GM18520 (cell line): Measurements from ENCODE around the gene ATP5MK.
A peak's percentile ranks its signal among the peaks of the same experiment; 100 is the strongest.
"Not testable (repeated sequence)": the region's sequence is repeated elsewhere in the genome, so short reads cannot be mapped to it uniquely, and the experiment has no call there.

Source experiments
- ATAC-seq: cut with Tn5 transposase; IDR thresholded peaks from one replicate; pipeline ENCODE4 v1.9.1; 2021; ENCODE audit not compliant: unreplicated experiment

The ATP5MK gene

GRCh38 chr10:103396067-103396788 lies at the start of gene ATP5MK, which contains the start of gene PDCD11:
ATP5MK (minus strand) TSS chr10:103396475; CDS start chr10:103392457, 4,018 bp downstream.
PDCD11 (plus strand) TSS chr10:103396626; CDS start chr10:103398427, 1,801 bp downstream.
- peak; percentile 96 for ATAC-seq

DNA sequence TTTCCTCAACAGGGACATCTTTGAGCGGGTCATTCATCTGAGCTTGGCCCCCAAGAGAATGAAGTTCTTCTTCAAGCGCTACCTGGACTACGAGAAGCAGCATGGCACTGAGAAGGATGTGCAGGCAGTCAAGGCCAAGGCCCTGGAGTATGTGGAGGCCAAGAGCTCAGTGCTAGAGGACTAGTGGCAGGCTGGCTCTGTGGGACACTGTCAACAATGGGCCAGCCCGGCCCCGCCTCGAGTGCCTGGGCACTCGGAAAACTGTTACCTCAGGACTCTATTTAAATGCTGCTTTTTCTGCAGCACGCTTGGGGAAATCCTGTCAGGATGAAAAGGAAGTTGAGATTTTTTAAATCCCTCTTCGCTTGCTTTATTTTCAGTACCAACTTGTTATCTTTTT lies 49.1 kb upstream of the ATP5MK start:
- ATAC-seq, result no peak

- ATAC-seq, result no peak
These were observed 48.2 kb upstream of the ATP5MK start for GRCh38 chr10:103444478-103444877.

DNA sequence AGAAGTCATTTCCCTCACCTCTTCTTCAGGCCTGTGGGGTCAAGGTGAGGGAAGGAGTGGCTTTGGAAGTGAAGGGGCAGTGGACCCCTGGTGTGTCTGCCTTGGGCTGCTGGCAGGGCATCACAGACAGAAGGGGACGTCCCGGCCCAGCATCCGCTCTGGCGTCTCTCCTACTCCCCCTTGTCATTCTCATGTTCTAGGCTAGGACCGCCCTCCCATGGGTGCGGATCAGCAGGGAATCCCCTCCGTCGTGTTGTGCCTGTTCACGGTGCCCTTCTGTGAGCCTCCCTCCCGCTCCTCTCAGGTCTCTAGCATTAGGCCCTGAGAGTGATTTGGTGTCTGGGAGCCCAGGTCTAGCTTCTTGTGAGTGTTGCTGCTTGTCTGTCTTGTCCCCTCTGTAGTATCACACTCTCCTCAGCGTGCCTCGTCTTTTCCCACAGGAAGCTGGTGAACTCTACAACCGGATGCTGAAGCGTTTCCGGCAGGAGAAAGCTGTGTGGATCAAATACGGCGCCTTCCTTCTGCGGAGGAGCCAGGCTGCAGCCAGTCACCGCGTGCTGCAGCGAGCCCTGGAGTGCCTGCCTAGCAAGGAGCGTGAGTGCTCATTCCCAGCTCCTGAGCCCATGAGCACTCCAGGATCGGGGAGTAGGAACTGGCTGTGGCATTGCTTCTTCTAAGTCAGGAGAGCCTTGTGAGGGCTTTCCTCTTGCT lies 47.4 kb upstream of the ATP5MK start:
- no peak for ATAC-seq

- ATAC-seq, result no peak
These were observed 45.8 kb upstream of the ATP5MK start for GRCh38 chr10:103442031-103442461.

- no peak for ATAC-seq
These were observed 45.3 kb upstream of the ATP5MK start for GRCh38 chr10:103441611-103442010.

GRCh38 chr10:103441206-103441605 lies 44.9 kb upstream of the ATP5MK start:
- ATAC-seq, result no peak

DNA sequence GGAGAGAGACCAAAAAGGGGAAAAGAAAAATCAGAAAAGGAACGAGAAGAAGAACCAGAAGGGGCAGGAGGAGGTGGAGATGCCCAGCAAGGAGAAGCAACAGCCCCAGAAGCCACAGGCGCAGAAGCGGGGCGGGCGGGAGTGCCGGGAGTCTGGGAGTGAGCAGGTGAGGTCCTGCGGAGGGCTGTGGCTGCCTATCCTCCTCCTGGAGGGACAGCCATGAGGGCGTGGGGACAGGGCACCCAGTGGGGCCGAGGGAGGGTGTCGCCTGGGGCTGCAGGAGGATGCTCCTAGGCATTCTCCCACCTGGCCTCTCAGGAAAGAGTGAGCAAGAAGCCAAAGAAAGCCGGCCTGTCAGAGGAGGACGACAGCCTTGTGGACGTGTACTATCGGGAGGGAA lies 44.1 kb upstream of the ATP5MK start:
- no peak for ATAC-seq

GRCh38 chr10:103439776-103440175 lies 43.5 kb upstream of the ATP5MK start:
- ATAC-seq, result no peak

- no peak for ATAC-seq
These were observed 37.6 kb upstream of the ATP5MK start for GRCh38 chr10:103433858-103434257.

GRCh38 chr10:103431902-103432301 lies 35.6 kb upstream of the ATP5MK start:
- ATAC-seq, result no peak

GRCh38 chr10:103429647-103430046 lies 33.4 kb upstream of the ATP5MK start:
- ATAC-seq, result no peak

DNA sequence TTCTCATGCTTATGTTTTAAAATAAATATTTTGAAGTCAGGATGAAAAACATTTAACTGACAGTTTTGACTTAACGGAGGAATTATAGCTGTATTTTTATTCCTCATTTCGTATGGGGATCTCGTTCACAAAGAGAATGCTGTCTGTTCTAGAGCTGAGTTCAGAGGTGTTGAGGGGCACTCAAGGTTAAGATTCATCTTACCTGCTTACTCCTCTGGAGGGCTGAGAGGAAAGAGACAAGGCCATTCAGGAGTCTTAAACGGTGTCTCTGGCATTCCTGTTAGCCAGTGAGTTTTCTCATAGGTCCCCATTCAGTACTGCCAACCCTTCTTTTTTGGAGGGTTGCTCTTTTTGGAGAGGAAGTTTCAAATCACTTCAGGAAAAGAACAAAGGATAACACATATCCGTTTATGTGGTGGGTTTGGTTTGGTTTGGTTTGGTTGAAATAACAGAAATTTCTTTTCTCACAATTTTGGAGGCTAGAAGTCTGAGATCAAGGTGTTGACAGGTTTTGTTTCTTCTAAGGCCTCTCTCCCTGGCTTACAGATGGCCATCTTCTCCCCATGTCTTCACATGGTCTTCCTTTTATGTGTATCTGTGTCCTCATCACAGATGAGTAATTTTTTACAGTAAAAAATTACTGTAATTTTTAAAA lies 32.8 kb upstream of the ATP5MK start:
- ATAC-seq, result no peak

- no peak for ATAC-seq
These were observed 31.6 kb upstream of the ATP5MK start for GRCh38 chr10:103427866-103428265.

DNA sequence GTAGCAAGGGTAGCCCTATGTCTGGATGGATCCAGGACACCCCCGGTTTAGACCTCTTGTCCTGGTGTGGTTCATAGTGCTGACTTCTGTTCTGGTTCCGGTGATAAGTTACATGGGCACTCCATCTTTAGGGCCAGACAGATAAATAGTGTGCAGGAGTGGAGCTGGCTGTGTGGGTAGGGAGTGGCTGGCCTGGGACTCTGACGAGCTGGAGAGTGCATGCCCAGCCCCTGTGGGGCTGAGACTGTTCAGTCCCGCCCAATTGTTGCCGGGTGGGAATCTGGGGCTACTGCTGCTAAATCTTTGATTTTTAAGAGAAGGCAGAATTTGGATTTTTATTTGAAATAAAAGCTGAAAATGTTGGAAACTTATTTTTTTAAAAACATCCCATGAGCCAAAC lies 27.5 kb upstream of the ATP5MK start:
- no peak for ATAC-seq

DNA sequence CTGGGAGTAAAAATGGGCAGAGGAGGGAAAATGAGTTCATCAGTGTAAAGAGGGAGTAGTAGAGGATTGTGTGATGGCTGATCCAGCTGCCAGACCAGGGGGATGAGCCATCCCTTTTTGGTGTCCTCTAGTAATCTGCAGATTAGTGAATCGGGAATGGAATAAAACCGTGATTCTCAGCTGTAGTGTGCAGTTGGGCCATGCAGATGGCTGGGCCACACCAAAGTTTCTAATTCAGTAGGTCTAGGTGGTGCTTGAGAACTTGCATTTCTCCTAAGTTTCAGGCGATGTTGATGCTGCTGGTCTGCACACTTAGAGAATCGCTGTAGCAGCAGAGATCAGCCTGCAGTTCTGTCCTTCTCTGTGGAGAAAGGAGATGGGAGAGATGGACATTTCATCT lies 22.8 kb upstream of the ATP5MK start:
- ATAC-seq, result no peak

DNA sequence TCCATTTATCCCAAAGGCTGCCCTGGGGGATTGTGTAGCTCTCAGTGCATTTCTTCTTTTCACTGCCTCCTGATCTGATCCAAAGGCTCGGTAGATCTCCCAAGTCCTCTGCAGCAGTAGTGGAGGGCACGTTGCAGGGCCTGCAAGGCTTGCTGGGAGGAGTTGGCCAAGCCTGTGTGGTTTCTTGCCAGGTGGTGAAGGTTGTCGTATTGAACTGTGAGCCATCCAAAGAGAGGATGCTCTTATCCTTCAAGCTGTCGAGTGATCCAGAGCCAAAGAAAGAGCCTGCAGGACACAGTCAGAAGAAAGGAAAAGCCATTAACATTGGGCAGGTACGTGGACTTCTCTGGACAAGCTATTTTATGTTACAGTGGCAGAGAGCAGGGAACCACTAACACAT lies 21.3 kb upstream of the ATP5MK start:
- ATAC-seq, result no peak

DNA sequence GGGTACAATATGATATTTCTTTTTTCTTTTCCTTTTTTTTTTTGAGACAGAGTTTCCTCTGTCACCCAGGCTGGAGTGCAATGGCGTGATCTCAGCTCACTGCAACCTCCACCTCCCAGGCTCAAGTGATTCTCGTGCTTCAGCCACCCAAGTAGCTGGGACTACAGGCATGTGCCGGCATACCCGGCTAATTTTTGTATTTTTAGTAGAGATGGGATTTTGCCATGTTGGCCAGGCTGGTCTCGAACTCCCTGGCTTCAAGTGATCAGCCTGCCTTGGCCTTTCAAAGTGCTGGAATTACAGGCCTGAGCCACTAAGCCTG lies 20.8 kb upstream of the ATP5MK start:
- not testable (repeated sequence) for ATAC-seq

GRCh38 chr10:103416436-103417147 lies 20.3 kb upstream of the ATP5MK start:
- ATAC-seq, result no peak

DNA sequence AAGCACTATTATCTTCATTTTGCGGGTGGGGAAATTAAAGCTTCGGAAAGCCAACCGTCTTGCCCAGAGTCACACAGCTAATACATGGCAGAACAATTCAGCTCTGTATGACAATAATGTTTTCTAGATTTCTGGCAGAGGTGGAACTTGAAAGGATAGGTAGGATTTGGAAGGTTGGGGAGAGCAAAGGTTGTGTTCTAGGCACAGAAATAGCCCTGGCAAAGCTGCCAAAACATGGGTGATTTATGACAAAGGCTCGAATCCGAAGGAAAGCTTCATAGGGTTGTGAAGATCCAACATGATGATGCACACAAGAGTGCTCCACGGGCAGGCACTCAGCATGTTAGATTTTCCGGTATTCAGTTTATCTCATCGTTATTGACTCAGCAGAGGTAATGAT lies 19.3 kb upstream of the ATP5MK start:
- no peak for ATAC-seq

GRCh38 chr10:103413564-103413963 lies 17.3 kb upstream of the ATP5MK start:
- ATAC-seq, result no peak
